Mammary epithelial cell (primary cell): Measurements from ENCODE around the gene MYO3B.

ENCODE experiments used
- EZH2 ChIP-seq: IDR thresholded peaks from 2 replicates; pipeline ENCODE4 v1.6.1; 2012; ENCODE audit warnings: low read length, inconsistent platforms, borderline replicate concordance
- TF ChIP-seq, protein P1 (sequence below), 2 donors: IDR thresholded peaks in 1 of 2; conservative IDR thresholded peaks in 1 of 2; 2 replicates each; pipeline ENCODE4 v1.5.1; 2011 to 2012; ENCODE audit warnings: inconsistent platforms in 2 of 2, low read length in 2 of 2, mild to moderate bottlenecking in 2 of 2, control low read depth in 1 of 2, low read depth in 1 of 2; ENCODE audit not compliant: insufficient read depth in 1 of 2; ENCODE audit errors: extremely low read depth in 1 of 2

DNA sequence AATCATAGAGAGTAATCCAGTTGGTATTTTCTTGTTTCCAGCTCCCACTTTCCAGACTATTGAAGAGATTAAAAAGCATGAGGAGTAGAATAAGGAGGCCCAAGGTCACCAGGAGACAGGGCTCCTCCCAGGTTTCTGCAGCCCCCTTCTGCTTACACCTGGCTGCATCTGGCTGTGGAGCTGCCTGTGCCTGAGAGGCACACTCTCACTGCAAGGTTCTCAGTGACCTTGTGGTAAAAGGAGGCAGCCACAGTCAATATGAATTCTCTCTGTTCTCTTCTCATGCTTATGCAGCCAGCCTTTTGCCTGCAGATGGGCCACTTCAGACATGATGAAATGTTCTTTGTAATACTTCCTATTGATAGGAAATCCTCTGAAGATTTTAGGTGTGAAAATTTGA, 233.7 kb downstream of the MYO3B start:
- TF ChIP-seq, protein P1, sequence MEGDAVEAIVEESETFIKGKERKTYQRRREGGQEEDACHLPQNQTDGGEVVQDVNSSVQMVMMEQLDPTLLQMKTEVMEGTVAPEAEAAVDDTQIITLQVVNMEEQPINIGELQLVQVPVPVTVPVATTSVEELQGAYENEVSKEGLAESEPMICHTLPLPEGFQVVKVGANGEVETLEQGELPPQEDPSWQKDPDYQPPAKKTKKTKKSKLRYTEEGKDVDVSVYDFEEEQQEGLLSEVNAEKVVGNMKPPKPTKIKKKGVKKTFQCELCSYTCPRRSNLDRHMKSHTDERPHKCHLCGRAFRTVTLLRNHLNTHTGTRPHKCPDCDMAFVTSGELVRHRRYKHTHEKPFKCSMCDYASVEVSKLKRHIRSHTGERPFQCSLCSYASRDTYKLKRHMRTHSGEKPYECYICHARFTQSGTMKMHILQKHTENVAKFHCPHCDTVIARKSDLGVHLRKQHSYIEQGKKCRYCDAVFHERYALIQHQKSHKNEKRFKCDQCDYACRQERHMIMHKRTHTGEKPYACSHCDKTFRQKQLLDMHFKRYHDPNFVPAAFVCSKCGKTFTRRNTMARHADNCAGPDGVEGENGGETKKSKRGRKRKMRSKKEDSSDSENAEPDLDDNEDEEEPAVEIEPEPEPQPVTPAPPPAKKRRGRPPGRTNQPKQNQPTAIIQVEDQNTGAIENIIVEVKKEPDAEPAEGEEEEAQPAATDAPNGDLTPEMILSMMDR (conservative IDR thresholded peaks at IDR 0.05 in 1 of 2, IDR thresholded peaks at IDR 0.05 in 1 of 2; ENCODE audit: extremely low read depth in 1 of 2, insufficient read depth in 1 of 2, low read depth in 1 of 2, low read length in 2 of 2), result no peak
- no peak for TF ChIP-seq EZH2
